Lung (tissue), 12 donors: Measurements from ENCODE around the gene BAZ1A. TPM values are rescaled to one million over a fixed set of nuclear protein-coding genes. Genes with fewer than 3 reads are reported as not detected.
"Not testable (repeated sequence)": the region's sequence is repeated elsewhere in the genome, so short reads cannot be mapped to it uniquely, and the experiment has no call there.

Experiments
- ATAC-seq: fragments of 200-7000 bp; cut with Tn5 transposase; one replicate; pipeline ENCODE4 v1.9.1; 2020; ENCODE audit warnings: moderate number of reproducible peaks; ENCODE audit not compliant: insufficient read depth, low FRiP score
- DNase-seq, 3 donors: peaks; one replicate each; pipeline ENCODE4 v3.0.0-alpha.2; 2013 to 2017
- H3K27ac ChIP-seq, 2 donors: one replicate each; pipeline ENCODE4 v1.5.1; 2013; ENCODE audit warnings: mild to moderate bottlenecking in 2 of 2, moderate library complexity in 2 of 2, control low read depth in 1 of 2, inconsistent platforms in 1 of 2, low read depth in 1 of 2, low read length in 1 of 2
- H3K27me3 ChIP-seq, 3 donors: one replicate each; pipeline ENCODE4 v1.5.1; 2013; ENCODE audit warnings: low read length in 2 of 3; ENCODE audit not compliant: control insufficient read depth in 3 of 3, insufficient read depth in 3 of 3
- H3K36me3 ChIP-seq, 4 donors: one replicate each; pipeline ENCODE4 v1.5.1; 2013; ENCODE audit warnings: low read length in 4 of 4, mild to moderate bottlenecking in 1 of 4, moderate library complexity in 1 of 4; ENCODE audit not compliant: control insufficient read depth in 4 of 4, insufficient read depth in 4 of 4
- H3K4me1 ChIP-seq, 5 donors: one replicate each; pipeline ENCODE4 v1.5.1; 2013; ENCODE audit warnings: low read length in 5 of 5, mild to moderate bottlenecking in 2 of 5, moderate library complexity in 1 of 5; ENCODE audit not compliant: control insufficient read depth in 5 of 5, insufficient read depth in 5 of 5
- H3K4me3 ChIP-seq: one replicate; pipeline ENCODE4 v1.5.1; 2013; ENCODE audit warnings: mild to moderate bottlenecking, control low read depth, moderate library complexity
- H3K9ac ChIP-seq, 2 donors: one replicate each; pipeline ENCODE4 v1.5.1; 2013; ENCODE audit warnings: low read length in 2 of 2, control low read depth in 1 of 2; ENCODE audit not compliant: insufficient read depth in 1 of 2
- H3K9me3 ChIP-seq, 4 donors: one replicate each; pipeline ENCODE4 v1.5.1; 2013; ENCODE audit warnings: low read length in 3 of 4, mild to moderate bottlenecking in 1 of 4, moderate library complexity in 1 of 4; ENCODE audit not compliant: control insufficient read depth in 4 of 4, insufficient read depth in 3 of 4
- WGBS, 2 donors: extraction: QIAGEN DNeasy Blood & Tissue Kit; methylation state at CpG; one replicate each; pipeline ENCODE4 v1.1.7; 2013; 5-methylcytosine and 5-hydroxymethylcytosine counted together
- polyA plus RNA-seq, 2 donors: library from polyadenylated mRNA; stranded (reverse); fragments of 200-250 nt; gene quantifications; one replicate each; pipeline ENCODE4 v1.2.1, GENCODE V29; 2013
- total RNA-seq, 2 donors: library from RNA; depleted of rRNA in 1 of 2; stranded (reverse); fragments of >200 nt in 1 of 2; gene quantifications; one replicate each; pipeline ENCODE4 v1.2.1, GENCODE V29; 2014 to 2021
- TF ChIP-seq, protein P1 (sequence below): IDR thresholded peaks from 2 replicates; pipeline ENCODE4 v1.5.1; 2012; ENCODE audit warnings: mild to moderate bottlenecking; ENCODE audit errors: control extremely low read depth, extremely low read depth
- donor health status: control.
- donor health status: control.
- donor health status: Bipolar disorder and iron deficiency.
- donor health status: healthy.
- donor health status: DM: yes; HTN: yes; CAD: no.

The BAZ1A gene
- total and polyA plus RNA-seq, 4 donors = 17.2 to 52.4 (median 32.1) TPM

GRCh38 chr14:34742270-34743115 lies 132.7 kb downstream of the BAZ1A start:
- no peak overlapping the region for H3K9ac ChIP-seq
- H3K27me3 ChIP-seq = no peaks in the 10 kb centered on the region
- no peaks in the 10 kb centered on the region for H3K4me1 ChIP-seq
- DNase-seq (peak in 1 of 3 donors; percentile 24), ATAC-seq (no peak)
- TF ChIP-seq, protein P1, sequence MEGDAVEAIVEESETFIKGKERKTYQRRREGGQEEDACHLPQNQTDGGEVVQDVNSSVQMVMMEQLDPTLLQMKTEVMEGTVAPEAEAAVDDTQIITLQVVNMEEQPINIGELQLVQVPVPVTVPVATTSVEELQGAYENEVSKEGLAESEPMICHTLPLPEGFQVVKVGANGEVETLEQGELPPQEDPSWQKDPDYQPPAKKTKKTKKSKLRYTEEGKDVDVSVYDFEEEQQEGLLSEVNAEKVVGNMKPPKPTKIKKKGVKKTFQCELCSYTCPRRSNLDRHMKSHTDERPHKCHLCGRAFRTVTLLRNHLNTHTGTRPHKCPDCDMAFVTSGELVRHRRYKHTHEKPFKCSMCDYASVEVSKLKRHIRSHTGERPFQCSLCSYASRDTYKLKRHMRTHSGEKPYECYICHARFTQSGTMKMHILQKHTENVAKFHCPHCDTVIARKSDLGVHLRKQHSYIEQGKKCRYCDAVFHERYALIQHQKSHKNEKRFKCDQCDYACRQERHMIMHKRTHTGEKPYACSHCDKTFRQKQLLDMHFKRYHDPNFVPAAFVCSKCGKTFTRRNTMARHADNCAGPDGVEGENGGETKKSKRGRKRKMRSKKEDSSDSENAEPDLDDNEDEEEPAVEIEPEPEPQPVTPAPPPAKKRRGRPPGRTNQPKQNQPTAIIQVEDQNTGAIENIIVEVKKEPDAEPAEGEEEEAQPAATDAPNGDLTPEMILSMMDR = no peak
- no peaks in the 10 kb centered on the region for H3K36me3 ChIP-seq
- H3K27ac ChIP-seq = no peak overlapping the region
- 46 to 61% methylated on average over 8 of the region's 8 CpGs for WGBS, 2 donors
- no peaks in the 10 kb centered on the region for H3K9me3 ChIP-seq
- no peak overlapping the region for H3K4me3 ChIP-seq

DNA sequence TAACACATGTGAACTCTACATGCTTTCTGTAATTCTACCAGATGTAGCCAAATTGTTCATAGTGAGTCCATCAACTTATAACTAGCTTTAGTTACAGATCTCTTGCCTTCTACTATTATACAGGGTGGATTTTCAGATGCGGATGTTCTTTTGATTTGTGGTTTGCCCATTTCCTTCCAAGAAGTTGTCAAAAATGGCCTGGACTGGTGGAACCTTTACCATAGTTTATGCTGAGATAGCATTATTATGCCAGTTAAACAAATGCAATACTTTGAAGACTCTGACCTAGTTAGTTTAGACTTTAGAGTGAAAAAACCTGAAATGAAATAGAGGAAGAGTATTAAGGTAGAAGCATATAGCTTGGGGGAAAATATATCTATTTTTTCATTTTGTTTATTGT lies 133.3 kb downstream of the BAZ1A start:
- Histone ChIP-seq H3K9ac (no peak overlapping the region), H3K4me3 (no peak overlapping the region), H3K4me1 (no peaks in the 10 kb centered on the region), H3K36me3 (no peaks in the 10 kb centered on the region), H3K27me3 (no peaks in the 10 kb centered on the region), H3K27ac (no peak overlapping the region), H3K9me3 (no peaks in the 10 kb centered on the region)
- TF ChIP-seq, protein P1 = no peak
- WGBS, 2 donors = 22 to 63% methylated on average over 1 of the region's 1 CpG
- ATAC-seq (no peak), DNase-seq (no peak)

GRCh38 chr14:34740139-34740538 lies 135.0 kb downstream of the BAZ1A start:
- 89% methylated on average over 6 of the region's 6 CpGs for WGBS, 2 donors
- H3K4me1 ChIP-seq, ATAC-seq: not testable (repeated sequence)

DNA sequence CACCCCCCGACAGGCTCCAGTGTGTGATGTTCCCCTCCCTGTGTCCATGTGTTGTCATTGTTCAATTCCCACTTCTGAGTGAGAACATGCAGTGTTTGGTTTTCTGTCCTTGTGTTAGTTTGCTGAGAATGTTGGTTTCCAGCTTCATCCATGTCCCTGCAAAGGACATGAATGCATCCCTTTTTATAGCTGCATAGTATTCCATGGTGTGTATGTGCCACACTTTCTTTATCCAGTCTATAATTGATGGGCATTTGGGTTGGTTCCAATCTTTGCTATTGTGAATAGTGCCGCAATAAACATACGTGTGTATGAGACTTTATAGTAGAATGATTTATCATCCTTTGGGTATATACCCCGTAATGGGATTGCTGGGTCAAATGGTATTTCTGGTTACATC lies 138.1 kb downstream of the BAZ1A start:
- H3K4me1 ChIP-seq, H3K27ac ChIP-seq, H3K27me3 ChIP-seq, H3K9ac ChIP-seq, ATAC-seq, DNase-seq, H3K4me3 ChIP-seq, H3K9me3 ChIP-seq, H3K36me3 ChIP-seq: not testable (repeated sequence)
- 87 to 89% methylated on average over 4 of the region's 4 CpGs for WGBS, 2 donors

More at GRCh38 chr14:34740139-34740538, 135.0 kb downstream of the BAZ1A start:
- H3K27me3 ChIP-seq, H3K36me3 ChIP-seq, H3K27ac ChIP-seq, H3K4me3 ChIP-seq, H3K9ac ChIP-seq, DNase-seq, H3K9me3 ChIP-seq: not testable (repeated sequence)
